NCI-H2081 (cell line): Measurements from ENCODE around the gene PEX7.
"Not testable (repeated sequence)": the region's sequence is repeated elsewhere in the genome, so short reads cannot be mapped to it uniquely, and the experiment has no call there.

ENCODE experiments used
- DNase-seq, 2 experiments: peaks; one replicate each; lab custom pipeline; 2025; lab: John Stamatoyannopoulos, UW

PEX7 gene

GRCh38 chr6:136822376-136823127, at the start of gene PEX7:
TSS of gene PEX7 (plus strand) at chr6:136822592. CDS start at chr6:136822666, 74 bp downstream.
- peak; percentile 81 to 90 for DNase-seq

- no peak for DNase-seq
Measured at GRCh38 chr6:136772685-136773472, 49.5 kb upstream of the PEX7 start.

- DNase-seq: no peak
Measured at GRCh38 chr6:136773473-136773796, 49.0 kb upstream of the PEX7 start.

GRCh38 chr6:136774228-136775041, 48.0 kb upstream of the PEX7 start:
- DNase-seq: no peak

- no peak for DNase-seq
Measured at GRCh38 chr6:136775081-136775480, 47.3 kb upstream of the PEX7 start.

GRCh38 chr6:136775548-136775947, 46.8 kb upstream of the PEX7 start:
- no peak for DNase-seq

GRCh38 chr6:136777651-136778050, 44.7 kb upstream of the PEX7 start:
- DNase-seq: no peak

- no peak for DNase-seq
Measured at GRCh38 chr6:136779682-136780081, 42.7 kb upstream of the PEX7 start.

- DNase-seq: no peak
Measured at GRCh38 chr6:136780972-136781371, 41.4 kb upstream of the PEX7 start.

- DNase-seq: no peak
Measured at GRCh38 chr6:136782021-136782770, 40.2 kb upstream of the PEX7 start.

GRCh38 chr6:136783021-136783420, 39.4 kb upstream of the PEX7 start:
- no peak for DNase-seq

GRCh38 chr6:136783495-136784270, 38.7 kb upstream of the PEX7 start:
- DNase-seq: no peak

GRCh38 chr6:136784271-136784664, 38.1 kb upstream of the PEX7 start:
- DNase-seq: no peak

GRCh38 chr6:136784910-136785746, 37.3 kb upstream of the PEX7 start:
- no peak for DNase-seq

- no peak for DNase-seq
Measured at GRCh38 chr6:136786658-136787057, 35.7 kb upstream of the PEX7 start.

- no peak for DNase-seq
Measured at GRCh38 chr6:136787726-136788068, 34.7 kb upstream of the PEX7 start.

- no peak for DNase-seq
Measured at GRCh38 chr6:136788069-136788902, 34.1 kb upstream of the PEX7 start.

- not testable (repeated sequence) for DNase-seq
Measured at GRCh38 chr6:136789440-136789839, 33.0 kb upstream of the PEX7 start.
